Transverse colon (tissue), 3 donors: Measurements from ENCODE around the gene CSH2.

ENCODE experiments used
- EP300 ChIP-seq: sonication (generic); formaldehyde crosslinking; IDR thresholded peaks from one replicate; pipeline ENCODE4 v1.6.1; 2017; ENCODE audit warnings: antibody characterized with exemption, low read depth
- TF ChIP-seq, protein P1 (sequence below), 5 experiments: fragments of 200-600 bp in 3 of 5; fragments of 450-650 bp in 2 of 5; sonication (generic) in 3 of 5; IDR thresholded peaks; 1 replicate in 2 of 5; 2 replicates in 3 of 5; pipeline ENCODE4 v1.5.1; 2016 to 2017; ENCODE audit warnings: antibody characterized with exemption in 5 of 5, inconsistent platforms in 3 of 5, mild to moderate bottlenecking in 2 of 5, moderate library complexity in 1 of 5

DNA sequence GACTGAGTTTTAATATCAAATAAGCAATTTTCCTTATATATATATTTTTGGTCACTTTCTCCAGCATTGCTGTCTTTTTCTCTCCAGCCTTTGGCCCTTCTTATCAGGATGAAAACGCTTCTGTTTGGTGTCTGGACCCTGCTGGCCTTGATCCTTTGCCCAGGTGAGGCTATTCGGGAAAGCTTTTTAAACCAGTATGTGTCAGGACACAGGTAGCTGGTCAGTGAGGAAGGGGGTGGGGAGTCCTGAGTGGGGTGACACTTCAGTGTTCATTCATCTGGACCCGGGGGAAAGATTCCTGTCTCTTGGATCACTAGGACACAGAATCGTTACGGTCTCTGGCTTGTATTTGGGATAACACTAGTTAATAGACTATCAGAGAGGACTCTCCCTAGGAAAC, 18.8 kb downstream of the CSH2 start:
- TF ChIP-seq, protein P1, sequence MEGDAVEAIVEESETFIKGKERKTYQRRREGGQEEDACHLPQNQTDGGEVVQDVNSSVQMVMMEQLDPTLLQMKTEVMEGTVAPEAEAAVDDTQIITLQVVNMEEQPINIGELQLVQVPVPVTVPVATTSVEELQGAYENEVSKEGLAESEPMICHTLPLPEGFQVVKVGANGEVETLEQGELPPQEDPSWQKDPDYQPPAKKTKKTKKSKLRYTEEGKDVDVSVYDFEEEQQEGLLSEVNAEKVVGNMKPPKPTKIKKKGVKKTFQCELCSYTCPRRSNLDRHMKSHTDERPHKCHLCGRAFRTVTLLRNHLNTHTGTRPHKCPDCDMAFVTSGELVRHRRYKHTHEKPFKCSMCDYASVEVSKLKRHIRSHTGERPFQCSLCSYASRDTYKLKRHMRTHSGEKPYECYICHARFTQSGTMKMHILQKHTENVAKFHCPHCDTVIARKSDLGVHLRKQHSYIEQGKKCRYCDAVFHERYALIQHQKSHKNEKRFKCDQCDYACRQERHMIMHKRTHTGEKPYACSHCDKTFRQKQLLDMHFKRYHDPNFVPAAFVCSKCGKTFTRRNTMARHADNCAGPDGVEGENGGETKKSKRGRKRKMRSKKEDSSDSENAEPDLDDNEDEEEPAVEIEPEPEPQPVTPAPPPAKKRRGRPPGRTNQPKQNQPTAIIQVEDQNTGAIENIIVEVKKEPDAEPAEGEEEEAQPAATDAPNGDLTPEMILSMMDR (IDR thresholded peaks at IDR 0.05), result no peak
- no peak for TF ChIP-seq EP300
